Activated CD4-positive, alpha-beta T cell treated with anti-CD3 and anti-CD28 coated beads for 48 hours (primary cell): Measurements from ENCODE around the gene TYRP1.

Experiments used
- DNase-seq: peaks from one replicate; pipeline ENCODE4 v3.0.0-alpha.2; 2020

The TYRP1 gene

DNA sequence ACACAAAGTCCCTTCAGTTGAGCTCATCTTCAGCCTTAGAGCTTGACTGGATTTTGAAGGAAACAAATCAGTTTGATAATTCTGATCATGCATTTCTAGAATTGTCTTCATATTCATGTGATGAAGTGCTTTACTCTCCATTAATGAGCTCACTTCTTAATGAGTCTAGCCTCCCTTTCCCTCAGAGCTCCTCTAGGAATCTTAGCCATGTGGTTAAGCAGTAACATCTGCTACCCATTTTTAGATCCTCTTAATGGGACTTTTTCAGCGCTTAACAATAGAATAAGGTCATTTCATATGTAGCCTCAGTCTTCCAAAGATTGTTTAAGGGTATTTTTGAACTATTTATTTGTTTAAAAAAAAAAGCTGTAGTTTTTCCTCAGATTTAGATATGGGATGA, 44.7 kb downstream of the TYRP1 start:
- no peak for DNase-seq

DNA sequence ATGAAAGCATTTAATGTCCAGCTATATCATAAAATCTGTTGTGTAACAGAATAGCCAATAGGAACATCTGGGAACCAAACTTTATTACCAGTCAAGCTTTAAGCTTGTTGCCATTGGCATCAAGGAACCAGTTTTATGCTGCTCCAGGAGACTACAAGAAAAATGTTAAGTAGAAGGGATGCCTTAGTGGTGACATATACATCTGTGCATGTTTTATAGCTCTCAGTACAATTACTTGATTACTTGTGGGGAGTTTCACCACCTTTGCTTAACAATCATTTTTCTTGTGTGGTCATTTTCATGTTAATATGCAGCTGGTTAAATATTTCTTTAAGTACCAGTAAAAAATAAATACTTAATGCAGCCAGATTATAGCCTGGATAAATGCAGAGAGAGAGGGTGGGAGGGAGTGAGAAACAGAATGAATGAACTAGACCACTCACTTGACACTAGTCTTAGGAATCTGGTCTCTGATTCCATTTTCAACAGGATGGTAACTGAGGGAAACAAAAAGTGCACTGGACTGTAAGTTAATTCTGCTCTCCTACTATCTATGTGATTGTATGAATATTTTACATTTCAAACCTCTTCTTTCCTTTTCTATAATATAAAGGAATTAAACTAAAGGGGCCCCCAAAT, 45.9 kb downstream of the TYRP1 start:
- no peak for DNase-seq

GRCh38 chr9:12740845-12741244, 47.7 kb downstream of the TYRP1 start:
- DNase-seq: no peak

DNA sequence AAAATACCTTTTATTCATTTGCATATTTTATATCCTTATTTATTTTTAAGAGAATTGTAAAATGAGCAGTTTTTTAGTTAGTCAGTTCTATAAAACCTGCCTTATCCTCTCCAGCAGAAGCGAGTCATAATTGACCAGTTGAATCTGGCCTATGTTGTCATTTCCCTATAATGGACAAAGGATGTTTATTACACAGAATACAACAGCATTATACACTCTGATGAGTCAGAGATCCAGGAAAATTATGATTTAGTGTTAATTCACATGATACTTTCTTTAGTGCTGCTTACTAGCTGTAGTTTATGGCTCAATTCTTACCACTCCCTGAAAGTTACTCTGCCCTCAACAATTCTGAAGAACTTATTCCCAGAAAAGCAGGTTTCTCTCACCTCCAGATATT, 54.8 kb downstream of the TYRP1 start:
- no peak for DNase-seq

DNA sequence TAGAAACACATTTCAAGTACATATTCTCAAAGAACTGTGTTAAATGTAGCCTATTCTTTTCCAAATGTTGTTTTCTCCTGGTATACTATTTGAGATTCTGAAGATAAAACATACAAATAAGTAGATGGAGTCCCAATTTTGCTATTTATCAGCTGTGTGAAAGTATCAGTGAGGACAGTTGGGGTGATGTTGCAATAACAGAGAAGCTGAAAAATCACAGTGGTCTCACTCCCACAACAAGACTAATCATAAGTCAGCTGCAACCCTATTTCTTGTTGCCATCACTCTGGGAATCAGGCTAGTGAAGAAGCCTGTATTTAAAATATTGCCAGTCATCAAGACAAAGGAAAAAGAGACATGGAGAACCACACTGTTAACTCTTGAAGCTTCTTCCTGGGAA, 55.8 kb downstream of the TYRP1 start:
- no peak for DNase-seq

DNA sequence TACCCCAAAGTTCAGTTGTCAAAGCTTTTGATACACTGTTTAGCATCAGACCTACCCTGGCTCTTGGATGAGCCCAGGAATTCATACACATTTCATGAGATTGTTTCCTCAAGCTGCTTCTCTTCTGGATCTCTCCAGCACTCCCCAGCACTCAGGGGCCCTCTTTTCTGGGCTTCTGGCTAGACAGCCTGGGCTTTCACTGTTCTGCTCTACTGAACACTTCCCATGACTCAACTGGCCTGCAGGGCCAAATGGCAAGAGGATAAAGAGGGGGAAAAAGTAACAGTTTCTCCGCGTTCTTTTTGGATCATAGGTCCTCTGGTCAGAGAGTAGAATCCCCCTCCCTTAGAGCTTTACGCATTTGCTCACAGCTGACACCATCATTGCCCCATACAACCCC, 60.7 kb downstream of the TYRP1 start:
- DNase-seq: no peak

- no peak for DNase-seq
Observed at GRCh38 chr9:12759761-12760160, 66.6 kb downstream of the TYRP1 start.
